H9 (cell line): ENCODE data around the gene SH3GL3. TPM values are rescaled to one million over a fixed set of nuclear protein-coding genes. Genes with fewer than 3 reads are reported as not detected.
A peak's percentile ranks its signal among the peaks of the same experiment; 100 is the strongest.

ENCODE experiments used
- DNase-seq: peaks from one replicate; pipeline ENCODE4 v3.0.0-alpha.2; 2017
- H2AFZ ChIP-seq: one replicate; pipeline ENCODE4 v1.6.1; 2013; ENCODE audit warnings: mild to moderate bottlenecking, low read length, control low read depth, moderate library complexity
- H2AK5ac ChIP-seq: 2 replicates; pipeline ENCODE4 v1.6.1; 2013; ENCODE audit warnings: low read length, control low read depth, mixed read lengths; ENCODE audit not compliant: insufficient read length
- H2BK120ac ChIP-seq: one replicate; pipeline ENCODE4 v1.6.1; 2013; ENCODE audit warnings: low read depth, mild to moderate bottlenecking, low read length, control low read depth, inconsistent platforms; ENCODE audit not compliant: poor library complexity, severe bottlenecking
- H2BK12ac ChIP-seq: 2 replicates; pipeline ENCODE4 v1.6.1; 2013; ENCODE audit warnings: low read length, control low read depth, mixed read lengths, low read depth; ENCODE audit not compliant: insufficient read length
- H2BK15ac ChIP-seq: 2 replicates; pipeline ENCODE4 v1.6.1; 2013; ENCODE audit warnings: low read depth, low read length, control low read depth
- H2BK20ac ChIP-seq: one replicate; pipeline ENCODE4 v1.6.1; 2013; ENCODE audit warnings: low read depth, mild to moderate bottlenecking, low read length, control low read depth, inconsistent platforms; ENCODE audit not compliant: poor library complexity, severe bottlenecking
- H2BK5ac ChIP-seq: 2 replicates; pipeline ENCODE4 v1.6.1; 2013; ENCODE audit warnings: low read length, control low read depth, mixed read lengths; ENCODE audit not compliant: insufficient read length
- H3K14ac ChIP-seq: 2 replicates; pipeline ENCODE4 v1.6.1; 2013; ENCODE audit warnings: low read length, control low read depth; ENCODE audit not compliant: insufficient read depth
- H3K18ac ChIP-seq: 2 replicates; pipeline ENCODE4 v1.6.1; 2013; ENCODE audit warnings: low read depth, mild to moderate bottlenecking, mixed read lengths, low read length, control low read depth; ENCODE audit not compliant: insufficient read length
- H3K23ac ChIP-seq: 2 replicates; pipeline ENCODE4 v1.6.1; 2013; ENCODE audit warnings: low read length, control low read depth, mixed read lengths, low read depth; ENCODE audit not compliant: insufficient read length
- H3K23me2 ChIP-seq: 2 replicates; pipeline ENCODE4 v1.6.1; 2013; ENCODE audit warnings: low read depth, mild to moderate bottlenecking, mixed read lengths, low read length, control low read depth; ENCODE audit not compliant: insufficient read length, poor library complexity, severe bottlenecking
- H3K27ac ChIP-seq: 2 replicates; pipeline ENCODE4 v1.5.1; 2013; ENCODE audit warnings: low read length, control low read depth, mixed read lengths, low read depth; ENCODE audit not compliant: insufficient read length
- H3K27me3 ChIP-seq: 2 replicates; pipeline ENCODE4 v1.6.1; 2013; ENCODE audit warnings: low read length, control low read depth, inconsistent platforms; ENCODE audit not compliant: insufficient read depth
- H3K4ac ChIP-seq: 2 replicates; pipeline ENCODE4 v1.6.1; 2013; ENCODE audit warnings: low read depth, mild to moderate bottlenecking, control low read depth, inconsistent platforms, low read length, moderate library complexity
- H3K4me1 ChIP-seq: 2 replicates; pipeline ENCODE4 v1.6.1; 2013; ENCODE audit warnings: low read length, control low read depth, inconsistent platforms; ENCODE audit not compliant: insufficient read depth
- H3K4me2 ChIP-seq: 2 replicates; pipeline ENCODE4 v1.6.1; 2013; ENCODE audit warnings: low read length, control low read depth, mixed read lengths; ENCODE audit not compliant: insufficient read length, insufficient read depth
- H3K56ac ChIP-seq: 2 replicates; pipeline ENCODE4 v1.6.1; 2013; ENCODE audit warnings: low read depth, mild to moderate bottlenecking, mixed read lengths, low read length, control low read depth; ENCODE audit not compliant: insufficient read length
- H3K79me1 ChIP-seq: 2 replicates; pipeline ENCODE4 v1.6.1; 2013; ENCODE audit warnings: low read depth, mild to moderate bottlenecking, moderate library complexity, low read length, control low read depth, inconsistent platforms; ENCODE audit not compliant: insufficient read depth, poor library complexity, severe bottlenecking
- H3K79me2 ChIP-seq: 2 replicates; pipeline ENCODE4 v1.6.1; 2013; ENCODE audit warnings: low read length, control low read depth, inconsistent platforms; ENCODE audit not compliant: insufficient read depth
- H3K9ac ChIP-seq: 2 replicates; pipeline ENCODE4 v1.6.1; 2013; ENCODE audit warnings: low read length, control low read depth, mixed read lengths; ENCODE audit not compliant: insufficient read length; ENCODE audit errors: extremely low read depth
- H3K9me3 ChIP-seq: one replicate; pipeline ENCODE4 v1.6.1; 2013; ENCODE audit warnings: low read depth, low read length, inconsistent platforms; ENCODE audit not compliant: control insufficient read depth
- H3T11ph ChIP-seq: one replicate; pipeline ENCODE4 v1.6.1; 2013; ENCODE audit warnings: mild to moderate bottlenecking, low read length, control low read depth, inconsistent platforms
- H4K20me1 ChIP-seq: one replicate; pipeline ENCODE4 v1.6.1; 2013; ENCODE audit not compliant: control insufficient read depth, insufficient read length, insufficient read depth
- H4K5ac ChIP-seq: 2 replicates; pipeline ENCODE4 v1.6.1; 2013; ENCODE audit warnings: low read depth, mild to moderate bottlenecking, mixed read lengths, low read length, control low read depth; ENCODE audit not compliant: insufficient read length
- H4K8ac ChIP-seq: replicated peaks from 2 replicates; pipeline ENCODE4 v1.6.1; 2013; ENCODE audit warnings: low read length, control low read depth, mixed read lengths, low read depth; ENCODE audit not compliant: insufficient read length
- H4K91ac ChIP-seq: 2 replicates; pipeline ENCODE4 v1.6.1; 2013; ENCODE audit warnings: low read depth, mild to moderate bottlenecking, moderate library complexity, mixed read lengths, low read length, control low read depth; ENCODE audit not compliant: insufficient read length
- H3K27ac Mint-ChIP-seq, 3 experiments: 2 replicates in 2 of 3; 3 replicates in 1 of 3; pipeline ENCODE4 v1.8.0; 2020 to 2021; ENCODE audit warnings: mixed read lengths in 3 of 3, mild to moderate bottlenecking in 1 of 3, moderate library complexity in 1 of 3
- H3K27me3 Mint-ChIP-seq: 2 replicates; pipeline ENCODE4 v1.8.0; 2021; ENCODE audit warnings: low read depth, mild to moderate bottlenecking, moderate library complexity, mixed read lengths
- H3K36me3 Mint-ChIP-seq, 3 experiments: 2 replicates in 2 of 3; 3 replicates in 1 of 3; pipeline ENCODE4 v1.8.0; 2020 to 2021; ENCODE audit warnings: low read depth in 3 of 3, mixed read lengths in 3 of 3; ENCODE audit not compliant: insufficient read depth in 1 of 3
- H3K4me1 Mint-ChIP-seq, 2 experiments: 2 replicates each; pipeline ENCODE4 v1.8.0; 2020; ENCODE audit warnings: mixed read lengths in 2 of 2
- H3K4me3 Mint-ChIP-seq, 2 experiments: 2 replicates in 1 of 2; 3 replicates in 1 of 2; pipeline ENCODE4 v1.8.0; 2020 to 2021; ENCODE audit warnings: mild to moderate bottlenecking in 2 of 2, mixed read lengths in 2 of 2, moderate library complexity in 1 of 2
- H3K9me3 Mint-ChIP-seq, 2 experiments: 2 replicates in 1 of 2; 3 replicates in 1 of 2; pipeline ENCODE4 v1.8.0; 2020; ENCODE audit warnings: mild to moderate bottlenecking in 2 of 2, mixed read lengths in 2 of 2, moderate library complexity in 1 of 2
- CTCF ChIP-seq: fragments of 200-600 bp; sonication (generic); conservative IDR thresholded peaks from 3 replicates; pipeline ENCODE4 v1.8.0; 2021; ENCODE audit warnings: antibody characterized with exemption, mild to moderate bottlenecking
- WGBS: extraction: QIAGEN DNeasy Blood & Tissue Kit; methylation state at CpG from one replicate; pipeline ENCODE4 v1.1.7; 2013; ENCODE audit warnings: missing lambda C conversion rate, low lambda C conversion rate, mixed read lengths; ENCODE audit not compliant: insufficient read length; ENCODE audit errors: extremely low coverage; 5-methylcytosine and 5-hydroxymethylcytosine counted together
- total RNA-seq: library from RNA; stranded (reverse); gene quantifications from 2 replicates; pipeline ENCODE4 v1.2.1, GENCODE V29; 2021

Gene SH3GL3
- total RNA-seq, 1 experiment from 2014 or later: 11.2 TPM

GRCh38 chr15:83612226-83612625 lies 165.1 kb downstream of the SH3GL3 start:
- Mint-ChIP-seq H3K36me3 (0 out of 7 replicates have a peak, but pooled peaks cover 0 to 2% (median 0%) of the 10 kb centered on the region in 3 experiments), H3K27ac (peak overlapping the region in 1 of 3 experiments; percentile 74; a peak in 1 of 7 replicates), H3K9me3 (no peaks in the 10 kb centered on the region), H3K4me3 (no peak overlapping the region), H3K4me1 (no peaks in the 10 kb centered on the region), H3K27me3 (no peaks in the 10 kb centered on the region)
- Histone ChIP-seq H2BK15ac (no peak overlapping the region), H3K4me1 (no peaks in the 10 kb centered on the region), H3T11ph (no peak overlapping the region), H3K9ac (no peak overlapping the region), H2BK20ac (no peak overlapping the region), H3K23me2 (no peaks in the 10 kb centered on the region), H3K79me2 (no peaks in the 10 kb centered on the region), H4K5ac (no peak overlapping the region), H2BK5ac (no peak overlapping the region), H3K27me3 (no peaks in the 10 kb centered on the region), H3K56ac (no peak overlapping the region), H3K79me1 (no peaks in the 10 kb centered on the region), H4K91ac (no peak overlapping the region), H4K8ac (no peak overlapping the region), H2AK5ac (no peak overlapping the region), H3K23ac (no peak overlapping the region), H2BK120ac (no peak overlapping the region), H3K27ac (no peak overlapping the region), H2AFZ (no peak overlapping the region), H3K14ac (no peak overlapping the region), H3K4ac (no peak overlapping the region), H3K18ac (no peak overlapping the region), H3K4me2 (no peak overlapping the region), H2BK12ac (no peak overlapping the region), H3K9me3 (no peaks in the 10 kb centered on the region), H4K20me1 (no peaks in the 10 kb centered on the region)
- no peak for TF ChIP-seq CTCF
- no peak for DNase-seq
- no CpG with 5 or more reads among the region's 5 CpGs for WGBS
